EH (cell line): ENCODE data around the gene PHLDA3.

ENCODE experiments used
- DNase-seq: peaks from one replicate; pipeline ENCODE4 v3.0.0-alpha.2; 2015; ENCODE audit warnings: low read depth

Gene PHLDA3

GRCh38 chr1:201461645-201462441, 7.1 kb downstream of the PHLDA3 start:
- DNase-seq, result peak; percentile 98

GRCh38 chr1:201460814-201461644, 8.0 kb downstream of the PHLDA3 start:
- DNase-seq, result peak; percentile 98

DNA sequence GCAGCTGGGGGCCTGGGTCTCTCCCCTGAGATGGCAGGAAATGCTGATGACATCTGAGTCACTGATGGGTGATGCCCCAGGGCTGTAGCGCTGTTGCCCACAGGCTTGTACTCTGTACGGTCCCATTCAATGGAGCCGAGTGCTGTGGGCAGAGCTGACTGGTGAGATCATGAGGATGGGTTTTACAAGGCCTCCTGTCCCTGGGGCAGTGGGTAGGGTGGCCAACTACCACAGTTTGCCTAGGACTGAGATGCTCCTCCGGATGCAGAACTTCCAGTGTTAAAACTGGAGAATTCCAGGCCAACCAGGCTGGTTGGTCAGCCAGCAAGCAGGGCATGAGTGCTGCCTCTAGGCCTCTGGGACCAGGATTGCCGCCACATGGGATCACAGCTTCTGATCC, 9.2 kb downstream of the PHLDA3 start:
- no peak for DNase-seq

- DNase-seq, result no peak
Measured at GRCh38 chr1:201459052-201459451, 9.9 kb downstream of the PHLDA3 start.

GRCh38 chr1:201457508-201457960, 11.5 kb downstream of the PHLDA3 start:
- no peak for DNase-seq

- peak; percentile 98 for DNase-seq
Measured at GRCh38 chr1:201456499-201457309, 12.3 kb downstream of the PHLDA3 start.

- DNase-seq, result no peak
Measured at GRCh38 chr1:201455098-201455497, 13.9 kb downstream of the PHLDA3 start.

DNA sequence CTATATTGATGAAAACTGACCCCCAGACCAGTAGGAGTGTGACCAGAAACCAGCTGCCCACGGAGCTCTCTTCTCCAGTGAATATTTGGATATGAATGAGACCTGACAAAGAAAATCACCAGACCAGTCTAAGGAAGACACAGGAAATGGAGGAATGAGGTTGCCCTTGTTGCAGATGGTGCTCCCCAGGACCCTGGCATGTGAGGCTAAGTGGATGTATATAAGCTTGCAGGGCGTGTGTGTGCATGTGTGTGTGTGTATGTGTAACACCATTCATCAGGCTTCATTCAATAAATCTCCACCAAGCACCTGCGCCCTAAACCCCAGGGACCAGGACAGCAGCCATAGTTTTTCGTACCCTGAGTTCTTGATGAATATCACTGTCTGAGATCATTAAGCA, 14.4 kb downstream of the PHLDA3 start:
- DNase-seq, result no peak

DNA sequence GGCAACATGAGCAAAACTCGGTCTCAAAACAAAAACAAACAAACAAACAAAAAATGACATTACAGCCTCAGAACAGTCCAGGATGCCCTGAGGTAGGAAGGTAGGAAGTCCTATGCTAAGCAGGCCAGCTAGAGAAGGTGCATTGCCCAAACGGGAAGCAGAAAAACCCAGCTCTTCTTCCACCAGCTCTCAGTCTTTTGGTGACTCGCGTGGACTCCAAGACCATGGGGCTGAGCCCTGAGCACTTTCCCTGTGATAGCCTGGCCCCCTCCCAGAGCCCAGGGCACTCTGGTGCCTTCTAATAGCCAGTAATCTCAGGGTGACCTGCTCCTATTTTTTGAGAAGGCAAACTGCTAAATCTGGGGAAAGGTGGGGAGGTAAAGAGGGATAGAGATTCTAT, 16.1 kb downstream of the PHLDA3 start:
- DNase-seq, result no peak

GRCh38 chr1:201450721-201451291, 18.2 kb downstream of the PHLDA3 start:
- peak; percentile 77 for DNase-seq

GRCh38 chr1:201448990-201449389, 20.0 kb downstream of the PHLDA3 start:
- DNase-seq, result no peak

GRCh38 chr1:201447903-201448871, 20.8 kb downstream of the PHLDA3 start:
- peak; percentile 71 for DNase-seq

DNA sequence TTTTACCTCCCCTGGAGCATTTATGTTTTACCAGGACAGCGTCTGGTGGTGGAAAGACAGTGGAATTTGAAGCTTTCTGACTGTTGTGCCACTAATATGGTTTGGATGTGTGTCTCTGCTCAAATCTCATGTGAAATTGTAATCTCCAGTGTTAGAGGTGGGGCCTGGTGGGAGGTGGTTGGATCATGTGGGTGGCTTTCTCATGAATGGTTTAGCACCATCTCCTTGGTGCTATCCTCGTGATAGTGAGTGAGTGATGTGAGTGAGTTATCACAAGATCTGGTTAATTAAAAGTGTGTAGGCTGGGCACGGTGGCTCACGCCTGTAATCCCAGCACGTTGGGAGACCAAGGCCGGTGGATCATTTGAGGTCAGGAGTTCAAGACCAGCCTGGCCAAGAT, 23.7 kb downstream of the PHLDA3 start:
- DNase-seq, result no peak

GRCh38 chr1:201444792-201445191, 24.2 kb downstream of the PHLDA3 start:
- no peak for DNase-seq

DNA sequence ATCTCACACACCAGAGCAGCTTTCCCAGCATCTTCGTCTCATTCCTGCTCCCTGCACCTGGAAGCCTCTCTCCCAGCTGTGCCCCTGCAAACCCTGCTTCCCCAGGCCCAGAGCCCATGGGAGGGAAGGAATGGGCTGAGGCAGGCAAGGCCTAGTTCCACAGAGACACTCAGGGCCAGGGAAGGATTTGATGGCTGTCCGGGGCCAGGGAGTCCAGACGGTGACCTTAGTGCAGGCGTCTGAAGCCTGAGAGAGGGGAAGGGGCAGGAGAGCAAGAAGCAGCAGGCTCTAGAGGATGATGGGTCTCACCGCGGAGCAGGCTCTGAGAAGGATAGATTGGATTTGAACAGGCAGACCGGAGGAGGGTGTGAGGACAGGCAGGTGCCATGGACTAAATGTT, 25.2 kb downstream of the PHLDA3 start:
- no peak for DNase-seq

DNA sequence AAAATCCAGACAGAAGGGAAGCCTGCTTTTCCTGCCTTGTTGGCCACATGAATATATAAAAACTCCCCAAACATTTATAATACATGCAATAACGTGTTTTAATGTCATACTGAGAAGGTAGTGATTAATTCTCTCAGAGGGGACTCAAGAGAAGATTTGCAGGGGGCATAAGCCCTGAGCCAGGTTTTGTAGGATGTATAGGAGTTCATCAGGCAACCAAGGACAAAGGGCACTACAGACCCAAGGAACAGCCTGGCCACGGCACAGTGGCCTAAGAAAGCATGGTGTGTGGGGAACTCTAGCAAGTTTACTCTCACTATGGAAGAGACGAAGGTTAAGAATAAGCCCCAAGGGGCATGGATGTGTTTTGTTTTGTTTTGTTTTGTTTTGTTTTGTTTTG, 32.0 kb downstream of the PHLDA3 start:
- no peak for DNase-seq

DNA sequence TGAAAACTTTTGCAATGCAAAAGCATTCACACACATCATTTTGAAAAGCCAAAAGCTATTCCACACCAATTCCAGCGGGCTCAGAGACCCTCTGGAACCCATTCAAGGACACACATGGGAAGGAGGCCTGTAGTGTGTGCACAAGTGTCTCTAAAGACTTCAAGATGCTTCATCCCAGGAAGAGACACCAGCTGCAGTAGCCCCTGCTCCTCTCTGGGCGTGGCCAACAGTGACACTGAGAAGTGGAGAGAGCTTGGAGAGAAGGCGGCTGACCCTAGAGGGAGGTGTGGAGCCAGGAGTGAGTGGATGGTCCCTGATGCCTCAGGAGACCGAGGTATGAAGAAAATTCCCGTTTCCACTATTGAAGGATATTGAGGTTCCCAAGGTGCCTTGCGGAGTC, 32.6 kb downstream of the PHLDA3 start:
- DNase-seq, result peak; percentile 67

GRCh38 chr1:201434266-201434665, 34.7 kb downstream of the PHLDA3 start:
- no peak for DNase-seq

DNA sequence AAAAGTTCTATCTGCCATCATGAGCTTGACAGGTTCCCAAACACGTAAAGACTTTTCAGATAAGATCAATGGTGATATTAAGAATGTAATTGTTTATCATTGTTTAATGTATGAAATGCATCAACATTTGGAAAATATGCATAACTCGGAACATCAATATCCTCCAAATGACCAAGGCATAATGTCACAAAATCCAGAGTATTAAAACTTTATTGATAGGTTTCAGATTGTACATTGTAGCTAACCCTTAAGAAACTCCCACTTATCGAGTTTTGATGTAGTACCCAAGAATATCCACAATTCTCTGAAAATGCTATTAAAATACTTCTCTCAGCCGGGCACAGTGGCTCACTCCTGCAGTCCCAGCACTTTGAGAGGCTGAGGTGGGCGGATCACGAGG, 35.4 kb downstream of the PHLDA3 start:
- DNase-seq, result no peak

DNA sequence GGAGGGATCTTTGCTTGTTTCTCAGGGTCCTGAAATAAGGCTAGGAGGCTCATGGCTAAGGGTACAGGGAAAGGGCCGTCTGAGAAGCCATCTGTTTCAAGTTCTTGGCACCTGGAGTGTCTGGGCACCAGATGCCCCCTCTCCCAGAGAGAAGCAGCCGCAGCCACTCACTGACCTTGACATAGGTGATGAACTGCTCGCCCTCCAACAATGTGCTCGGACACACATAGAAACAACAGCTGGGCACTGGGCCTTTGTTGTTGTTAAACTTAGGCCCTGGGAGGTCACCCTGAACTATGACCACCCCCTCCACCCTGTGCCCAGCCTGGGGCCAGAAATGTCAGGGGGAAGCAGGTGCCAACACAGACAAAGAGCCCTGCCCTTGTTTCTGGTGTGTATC, 38.2 kb downstream of the PHLDA3 start:
- DNase-seq, result no peak
